ENCODE measurements around the gene WNT9B.
"Not testable (repeated sequence)": the region's sequence is repeated elsewhere in the genome, so short reads cannot be mapped to it uniquely, and the experiment has no call there.

Gene WNT9B

DNA sequence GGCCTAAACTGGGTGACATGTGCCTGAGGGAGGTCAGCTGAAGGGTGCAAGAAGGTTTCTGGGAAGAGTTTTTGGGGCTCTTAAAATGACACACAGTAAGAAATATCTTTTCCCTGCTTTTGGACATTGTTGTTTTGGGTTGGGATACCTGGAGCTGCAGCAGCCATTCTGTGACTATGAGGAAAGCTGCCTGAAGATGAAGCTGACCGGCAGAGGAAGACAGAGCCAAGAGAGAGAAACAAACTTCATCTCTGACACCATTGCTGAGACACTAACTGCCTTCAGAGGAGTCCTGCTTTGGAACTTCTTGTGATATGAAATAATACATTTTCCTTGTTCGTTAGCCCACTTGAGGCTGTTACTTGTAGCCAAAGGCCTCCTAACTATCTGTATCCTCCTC is 24.1 kb upstream of the WNT9B start:
- no peaks in the 10 kb centered on the region for H3K9me3 ChIP-seq (ENCODE audit: control insufficient read depth in 1 of 2, low read length in 2 of 2)
- no peak overlapping the region for H3K4me3 ChIP-seq (ENCODE audit: low read depth in 1 of 2, low read length in 2 of 2)
- H3K4me1 ChIP-seq (ENCODE audit: control insufficient read depth in 1 of 2, insufficient read depth in 2 of 2, low read length in 2 of 2) = no peaks in the 10 kb centered on the region
- H3K27ac ChIP-seq (ENCODE audit: low read length) = no peak overlapping the region
- no peaks in the 10 kb centered on the region for H3K36me3 ChIP-seq (ENCODE audit: control insufficient read depth in 1 of 2, insufficient read depth in 2 of 2, low read length in 2 of 2)
- peaks cover 4% of the 10 kb centered on the region for H3K27me3 ChIP-seq (ENCODE audit: low read depth, low read length)

DNA sequence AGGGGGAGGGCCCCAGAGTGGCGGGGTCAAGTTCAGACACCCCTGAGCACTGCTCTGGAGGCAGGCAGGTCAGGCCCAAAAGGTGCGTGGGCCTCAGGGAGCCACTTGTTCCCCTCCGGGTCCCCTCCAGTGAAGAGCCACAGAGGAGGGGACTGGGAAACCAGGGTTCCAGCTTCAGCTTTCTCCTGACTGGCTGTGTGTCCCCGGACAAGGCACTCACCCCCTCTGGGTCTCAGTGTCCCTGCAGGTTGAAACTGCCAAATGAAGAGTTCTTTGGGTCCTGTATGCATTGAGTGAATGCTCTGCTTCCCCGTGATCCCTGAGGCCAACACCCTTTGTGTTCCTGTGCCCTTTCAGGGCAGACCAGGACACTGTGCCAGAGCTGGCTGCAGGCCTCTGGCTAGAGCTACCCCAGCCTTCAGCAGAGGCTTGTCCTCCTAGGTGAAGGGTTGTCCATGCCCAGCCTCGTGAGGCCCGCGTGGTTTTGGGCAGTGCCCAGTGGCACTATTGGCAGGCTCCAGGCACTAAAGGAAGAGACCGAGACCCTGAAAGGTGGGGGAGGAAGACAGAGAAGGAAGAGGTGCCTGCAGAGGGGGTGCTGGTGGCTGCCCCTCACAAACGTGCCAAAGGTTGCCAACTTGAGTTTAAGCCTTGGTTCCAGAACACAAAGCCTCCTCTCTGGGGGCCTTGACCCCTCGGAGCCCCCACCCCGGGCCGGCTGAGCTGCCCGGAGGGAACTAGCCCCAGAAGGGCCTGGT is 19.6 kb upstream of the WNT9B start:
- no peak overlapping the region for H3K27ac ChIP-seq (ENCODE audit: low read length)
- H3K4me1 ChIP-seq (ENCODE audit: control insufficient read depth in 1 of 2, insufficient read depth in 2 of 2, low read length in 2 of 2) = no peaks in the 10 kb centered on the region
- H3K9me3 ChIP-seq (ENCODE audit: control insufficient read depth in 1 of 2, low read length in 2 of 2) = no peaks in the 10 kb centered on the region
- H3K36me3 ChIP-seq (ENCODE audit: control insufficient read depth in 1 of 2, insufficient read depth in 2 of 2, low read length in 2 of 2) = no peaks in the 10 kb centered on the region
- no peaks in the 10 kb centered on the region for H3K27me3 ChIP-seq (ENCODE audit: low read depth, low read length)
- no peak overlapping the region for H3K4me3 ChIP-seq (ENCODE audit: low read depth in 1 of 2, low read length in 2 of 2)

DNA sequence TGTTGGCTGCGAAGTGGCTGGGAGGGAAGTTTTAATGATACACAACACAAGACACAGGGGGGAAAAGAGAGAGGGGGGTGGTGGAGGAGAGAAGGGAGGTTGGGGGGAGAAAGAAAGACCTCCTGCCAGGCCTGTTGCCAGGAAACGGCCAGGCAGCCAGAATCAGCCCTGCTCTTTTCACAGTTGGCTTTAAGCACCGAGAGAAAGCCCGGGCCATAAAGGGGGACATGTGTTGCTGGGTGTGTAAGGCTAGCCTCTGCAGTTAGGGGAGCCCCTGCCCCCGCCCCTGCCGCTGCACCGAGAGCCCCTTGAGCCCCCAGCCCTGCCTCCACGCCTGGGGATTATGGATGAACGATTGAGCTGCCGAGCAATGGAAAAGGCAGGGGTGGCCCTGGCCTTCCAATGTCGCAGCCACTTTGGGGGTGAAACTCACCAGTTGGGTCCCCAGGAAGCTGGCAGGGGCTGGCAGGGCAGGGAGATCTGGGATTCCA is 19.0 kb upstream of the WNT9B start:
- Histone ChIP-seq H3K27ac (ENCODE audit: low read length) (no peak overlapping the region), H3K4me3 (ENCODE audit: low read depth in 1 of 2, low read length in 2 of 2) (no peak overlapping the region)

DNA sequence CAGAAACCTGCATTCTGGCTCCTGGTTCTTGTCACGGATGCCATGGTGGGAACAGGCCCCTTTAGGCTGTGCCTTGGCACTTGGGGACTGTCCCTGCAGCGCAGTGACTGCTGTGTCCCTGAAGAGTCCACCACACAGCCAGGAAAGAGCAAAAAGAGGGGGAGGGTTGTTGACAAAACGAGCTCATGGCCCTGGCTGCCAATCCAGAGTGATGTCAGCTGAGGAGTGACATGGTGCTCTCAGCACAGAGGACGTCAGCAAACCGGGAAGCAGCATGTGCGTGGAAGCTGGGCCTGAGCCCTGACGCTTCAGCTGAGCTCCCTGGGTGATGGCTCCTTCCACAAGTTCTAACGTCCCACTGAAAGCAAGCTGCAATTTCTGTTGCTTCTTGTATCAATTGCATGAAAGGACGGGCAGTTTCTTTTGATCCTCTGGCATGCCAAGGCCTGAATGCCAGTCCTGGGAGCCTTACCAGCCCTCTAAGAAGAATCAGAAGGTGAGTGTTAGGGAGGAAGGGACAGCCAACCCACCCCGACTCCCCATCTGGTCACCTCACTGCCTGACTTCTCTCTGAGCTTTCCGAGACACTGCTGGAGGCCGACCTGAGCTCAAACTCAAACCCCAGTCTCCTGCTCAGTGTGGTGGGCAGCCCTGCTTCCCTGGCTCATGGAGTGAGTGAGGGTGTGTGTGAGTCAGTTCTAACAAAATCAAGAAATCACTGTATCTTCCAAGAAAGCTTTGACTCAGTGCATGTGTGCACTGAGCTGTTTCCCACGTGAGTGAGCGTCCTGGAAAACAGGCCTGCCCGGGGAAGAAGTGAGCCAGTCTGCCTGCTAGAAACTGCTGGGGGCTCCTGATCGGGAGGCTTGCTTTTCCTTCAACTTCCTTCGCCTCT is 18.2 kb upstream of the WNT9B start:
- Histone ChIP-seq H3K9me3 (ENCODE audit: control insufficient read depth in 1 of 2, low read length in 2 of 2) (no peaks in the 10 kb centered on the region), H3K27me3 (ENCODE audit: low read depth, low read length) (no peaks in the 10 kb centered on the region), H3K36me3 (ENCODE audit: control insufficient read depth in 1 of 2, insufficient read depth in 2 of 2, low read length in 2 of 2) (no peaks in the 10 kb centered on the region), H3K27ac (ENCODE audit: low read length) (no peak overlapping the region), H3K4me1 (ENCODE audit: control insufficient read depth in 1 of 2, insufficient read depth in 2 of 2, low read length in 2 of 2) (no peaks in the 10 kb centered on the region), H3K4me3 (ENCODE audit: low read depth in 1 of 2, low read length in 2 of 2) (no peak overlapping the region)

More for the DNA sequence above, 19.0 kb upstream of the WNT9B start:
- no peaks in the 10 kb centered on the region for H3K4me1 ChIP-seq (ENCODE audit: control insufficient read depth in 1 of 2, insufficient read depth in 2 of 2, low read length in 2 of 2)
- no peaks in the 10 kb centered on the region for H3K27me3 ChIP-seq (ENCODE audit: low read depth, low read length)
- no peaks in the 10 kb centered on the region for H3K9me3 ChIP-seq (ENCODE audit: control insufficient read depth in 1 of 2, low read length in 2 of 2)
- H3K36me3 ChIP-seq (ENCODE audit: control insufficient read depth in 1 of 2, insufficient read depth in 2 of 2, low read length in 2 of 2) = no peaks in the 10 kb centered on the region

DNA sequence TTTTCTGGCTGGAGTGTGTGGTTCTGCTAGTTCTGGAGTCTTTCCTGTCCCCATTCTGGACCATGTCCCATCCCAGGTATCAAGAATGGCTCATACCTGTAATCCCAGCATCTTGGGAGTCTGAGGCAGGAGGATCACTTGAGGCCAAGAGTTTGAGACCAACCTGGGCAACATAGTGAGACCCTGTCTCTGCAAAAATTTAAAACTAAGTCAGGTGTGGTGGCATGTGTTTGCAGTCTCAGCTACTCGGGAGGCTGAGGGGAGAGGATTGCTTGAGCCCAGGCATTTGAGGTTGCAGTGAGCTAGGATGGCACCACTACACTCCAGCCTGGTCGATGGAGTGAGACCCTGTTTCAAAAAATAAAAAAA is 17.6 kb upstream of the WNT9B start:
- no peak overlapping the region for H3K4me3 ChIP-seq (ENCODE audit: low read depth in 1 of 2, low read length in 2 of 2)
- no peaks in the 10 kb centered on the region for H3K4me1 ChIP-seq (ENCODE audit: control insufficient read depth in 1 of 2, insufficient read depth in 2 of 2, low read length in 2 of 2)
- H3K27me3 ChIP-seq (ENCODE audit: low read depth, low read length) = no peaks in the 10 kb centered on the region
- no peaks in the 10 kb centered on the region for H3K36me3 ChIP-seq (ENCODE audit: control insufficient read depth in 1 of 2, insufficient read depth in 2 of 2, low read length in 2 of 2)
- no peak overlapping the region for H3K27ac ChIP-seq (ENCODE audit: low read length)
- no peaks in the 10 kb centered on the region for H3K9me3 ChIP-seq (ENCODE audit: control insufficient read depth in 1 of 2, low read length in 2 of 2)

DNA sequence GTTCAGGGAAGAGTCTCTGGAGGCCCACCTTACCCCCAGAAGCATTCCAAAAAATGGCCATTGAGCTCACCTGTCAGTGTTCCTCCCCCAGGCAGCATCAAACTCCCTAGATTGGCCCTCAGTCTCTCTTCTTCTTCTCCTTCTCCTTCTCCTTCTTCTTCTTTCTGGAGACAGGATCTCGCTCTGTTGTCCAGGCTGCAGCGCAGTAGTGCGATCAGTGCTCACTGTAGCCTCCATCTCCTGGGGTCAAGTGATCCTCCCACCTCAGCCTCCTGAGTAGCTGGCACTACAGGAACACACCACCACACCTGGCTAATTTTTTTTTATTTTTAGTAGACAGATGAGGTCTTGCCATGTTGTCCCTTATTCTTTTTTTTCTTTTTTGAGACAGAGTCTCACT is 16.5 kb upstream of the WNT9B start:
- H3K9me3 ChIP-seq (ENCODE audit: control insufficient read depth in 1 of 2, low read length in 2 of 2) = no peaks in the 10 kb centered on the region
- no peaks in the 10 kb centered on the region for H3K36me3 ChIP-seq (ENCODE audit: control insufficient read depth in 1 of 2, insufficient read depth in 2 of 2, low read length in 2 of 2)
- H3K4me1 ChIP-seq (ENCODE audit: control insufficient read depth in 1 of 2, insufficient read depth in 2 of 2, low read length in 2 of 2) = no peaks in the 10 kb centered on the region
- no peak overlapping the region for H3K27ac ChIP-seq (ENCODE audit: low read length)
- H3K27me3 ChIP-seq (ENCODE audit: low read depth, low read length) = no peaks in the 10 kb centered on the region
- H3K4me3 ChIP-seq (ENCODE audit: low read depth in 1 of 2, low read length in 2 of 2) = no peak overlapping the region

DNA sequence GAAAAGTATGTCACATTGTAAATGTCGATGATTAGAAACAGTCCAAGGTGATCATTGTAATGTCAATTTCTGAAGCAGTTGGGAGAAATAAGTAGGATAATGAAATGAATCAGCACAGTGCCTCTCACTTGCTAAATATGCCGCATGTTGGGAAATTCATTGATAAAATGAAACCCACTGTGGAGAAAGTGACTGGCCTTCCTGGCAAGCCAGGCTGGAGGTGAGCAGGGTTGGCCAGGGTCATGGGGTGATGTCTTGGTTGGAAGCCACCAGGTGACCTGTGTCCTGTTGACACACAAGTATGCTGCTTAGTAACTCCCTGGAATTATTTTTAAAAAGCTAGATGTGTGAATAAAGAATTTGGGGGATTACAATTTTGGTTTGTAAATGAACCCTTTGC is 14.9 kb upstream of the WNT9B start:
- Histone ChIP-seq H3K36me3 (ENCODE audit: control insufficient read depth in 1 of 2, insufficient read depth in 2 of 2, low read length in 2 of 2) (no peaks in the 10 kb centered on the region), H3K4me1 (ENCODE audit: control insufficient read depth in 1 of 2, insufficient read depth in 2 of 2, low read length in 2 of 2) (peaks cover 0 to 3% of the 10 kb centered on the region in 2 donors), H3K27me3 (ENCODE audit: low read depth, low read length) (peaks cover 7% of the 10 kb centered on the region), H3K27ac (ENCODE audit: low read length) (no peak overlapping the region), H3K4me3 (ENCODE audit: low read depth in 1 of 2, low read length in 2 of 2) (no peak overlapping the region), H3K9me3 (ENCODE audit: control insufficient read depth in 1 of 2, low read length in 2 of 2) (no peaks in the 10 kb centered on the region)

DNA sequence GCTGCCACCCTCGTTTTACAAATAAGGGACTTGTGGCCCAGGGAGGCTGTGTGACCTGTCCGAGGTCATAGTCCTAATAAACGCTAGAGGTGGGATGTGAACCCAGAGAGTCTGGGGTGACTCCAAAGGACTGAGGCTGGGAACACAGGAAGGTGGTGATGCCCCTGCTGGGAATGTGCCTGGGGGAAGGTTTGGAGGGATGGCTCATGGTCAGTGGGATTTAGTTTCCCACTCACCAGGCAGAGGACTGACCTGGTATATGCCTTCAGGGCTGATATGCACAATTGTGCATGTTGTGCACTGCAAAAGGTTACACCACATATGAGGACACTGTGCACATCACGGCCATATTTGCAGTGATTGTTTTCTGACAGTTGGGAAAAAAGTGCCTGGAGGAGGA is 13.9 kb upstream of the WNT9B start:
- H3K4me3 ChIP-seq (ENCODE audit: low read depth in 1 of 2, low read length in 2 of 2) = no peak overlapping the region
- no peaks in the 10 kb centered on the region for H3K36me3 ChIP-seq (ENCODE audit: control insufficient read depth in 1 of 2, insufficient read depth in 2 of 2, low read length in 2 of 2)
- H3K4me1 ChIP-seq (ENCODE audit: control insufficient read depth in 1 of 2, insufficient read depth in 2 of 2, low read length in 2 of 2) = peaks cover 0 to 8% of the 10 kb centered on the region in 2 donors
- H3K27me3 ChIP-seq (ENCODE audit: low read depth, low read length) = peaks cover 7% of the 10 kb centered on the region
- no peaks in the 10 kb centered on the region for H3K9me3 ChIP-seq (ENCODE audit: control insufficient read depth in 1 of 2, low read length in 2 of 2)
- no peak overlapping the region for H3K27ac ChIP-seq (ENCODE audit: low read length)

DNA sequence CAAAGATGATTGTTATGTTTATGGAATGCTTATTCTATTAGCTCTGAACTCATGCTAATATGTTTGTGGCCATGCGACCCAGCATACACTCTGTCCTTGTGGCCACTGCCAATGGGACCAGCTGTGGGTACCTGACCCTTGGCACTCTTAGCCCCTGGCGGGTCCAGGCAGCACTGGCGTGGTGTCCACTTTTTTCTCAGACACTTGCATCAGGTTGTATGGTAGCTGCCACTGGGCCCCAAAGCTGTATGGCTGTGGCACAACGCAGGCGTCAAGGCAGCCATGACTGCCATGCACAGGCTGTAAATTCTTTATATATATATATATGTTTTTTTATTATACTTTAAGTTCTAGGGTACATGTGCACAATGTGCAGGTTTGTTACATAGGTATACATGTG is 12.2 kb upstream of the WNT9B start:
- H3K4me1 ChIP-seq (ENCODE audit: control insufficient read depth in 1 of 2, insufficient read depth in 2 of 2, low read length in 2 of 2) = peaks cover 0 to 8% of the 10 kb centered on the region in 2 donors
- H3K4me3 ChIP-seq (ENCODE audit: low read depth in 1 of 2, low read length in 2 of 2) = no peak overlapping the region
- no peak overlapping the region for H3K27ac ChIP-seq (ENCODE audit: low read length)
- H3K27me3 ChIP-seq (ENCODE audit: low read depth, low read length) = peaks cover 7% of the 10 kb centered on the region
- no peaks in the 10 kb centered on the region for H3K36me3 ChIP-seq (ENCODE audit: control insufficient read depth in 1 of 2, insufficient read depth in 2 of 2, low read length in 2 of 2)
- peaks cover 6 to 9% of the 10 kb centered on the region in 2 donors for H3K9me3 ChIP-seq (ENCODE audit: control insufficient read depth in 1 of 2, low read length in 2 of 2)

DNA sequence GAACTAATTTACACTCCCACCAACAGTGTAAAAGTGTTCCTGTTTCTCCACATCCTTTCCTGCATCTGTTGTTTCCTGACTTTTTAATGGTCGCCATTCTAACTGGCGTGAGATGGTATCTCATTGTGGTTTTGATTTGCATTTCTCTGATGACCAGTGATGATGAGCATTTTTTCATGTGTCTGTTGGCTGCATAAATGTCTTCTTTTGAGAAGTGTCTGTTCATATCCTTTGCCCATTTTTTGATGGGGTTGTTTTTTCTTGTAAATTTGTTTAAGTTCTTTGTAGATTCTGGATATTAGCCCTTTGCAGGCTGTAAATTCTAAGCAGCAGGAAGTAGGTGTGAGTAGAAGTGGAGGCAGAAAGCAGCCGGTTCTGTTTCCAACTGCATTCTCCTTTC is 10.8 kb upstream of the WNT9B start:
- not testable (repeated sequence) for H3K9me3 ChIP-seq (ENCODE audit: control insufficient read depth in 1 of 2, low read length in 2 of 2); H3K4me1 ChIP-seq (ENCODE audit: control insufficient read depth in 1 of 2, insufficient read depth in 2 of 2, low read length in 2 of 2); H3K4me3 ChIP-seq (ENCODE audit: low read depth in 1 of 2, low read length in 2 of 2); H3K27ac ChIP-seq (ENCODE audit: low read length); H3K27me3 ChIP-seq (ENCODE audit: low read depth, low read length); H3K36me3 ChIP-seq (ENCODE audit: control insufficient read depth in 1 of 2, insufficient read depth in 2 of 2, low read length in 2 of 2)

DNA sequence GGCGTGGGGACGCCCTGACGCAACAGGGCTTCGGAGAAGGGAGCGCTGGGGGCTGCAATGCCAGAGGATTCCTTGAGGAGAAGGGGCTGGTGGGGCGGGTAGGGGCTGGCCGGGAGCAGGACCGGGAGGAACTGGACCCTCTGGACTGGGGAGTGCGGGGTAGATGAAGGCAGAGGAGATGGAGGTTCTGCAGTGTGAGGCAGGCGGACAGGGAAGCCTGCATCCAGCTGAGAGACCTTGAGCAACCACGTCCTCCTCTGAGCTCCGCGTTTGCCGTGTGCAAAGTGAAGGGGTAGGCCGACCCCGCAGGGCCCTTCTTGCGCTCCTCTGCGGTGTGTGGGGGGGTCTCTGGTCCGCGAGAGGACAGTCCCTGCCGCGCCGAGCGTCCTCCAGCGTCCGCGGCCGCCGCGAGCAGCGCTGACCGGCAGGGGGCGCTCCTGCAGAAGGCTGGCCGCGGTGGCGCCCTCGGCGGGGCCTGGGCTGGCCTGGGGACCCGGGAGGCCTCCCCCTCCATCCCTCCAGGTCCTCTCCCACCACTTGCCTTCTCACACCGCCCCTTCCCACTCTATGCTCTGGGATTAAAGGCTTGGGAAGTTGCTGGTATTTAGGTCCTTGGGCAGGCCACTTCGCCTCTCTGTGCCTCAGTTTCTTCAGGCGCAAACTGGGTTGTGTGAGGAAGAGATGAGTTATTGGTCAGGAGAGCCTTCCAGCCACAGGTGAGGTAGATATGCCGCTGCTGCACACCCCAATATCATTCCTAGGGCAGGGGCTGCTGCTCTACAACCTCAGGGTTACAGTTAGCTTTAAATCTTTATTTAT is 9.6 kb upstream of the WNT9B start:
- H3K27me3 ChIP-seq (ENCODE audit: low read depth, low read length) = peaks cover 7% of the 10 kb centered on the region
- H3K9me3 ChIP-seq (ENCODE audit: control insufficient read depth in 1 of 2, low read length in 2 of 2) = peaks cover 6 to 9% of the 10 kb centered on the region in 2 donors
- peaks cover 0 to 8% of the 10 kb centered on the region in 2 donors for H3K4me1 ChIP-seq (ENCODE audit: control insufficient read depth in 1 of 2, insufficient read depth in 2 of 2, low read length in 2 of 2)
- H3K36me3 ChIP-seq (ENCODE audit: control insufficient read depth in 1 of 2, insufficient read depth in 2 of 2, low read length in 2 of 2) = no peaks in the 10 kb centered on the region
- no peak overlapping the region for H3K27ac ChIP-seq (ENCODE audit: low read length)
- H3K4me3 ChIP-seq (ENCODE audit: low read depth in 1 of 2, low read length in 2 of 2) = peak overlapping the region in 1 of 2 donors; percentile 28

All from muscle layer of duodenum (tissue), 2 donors.